Sigmoid colon (tissue), 7 donors: ENCODE results near the gene CYP26C1. TPM values are rescaled to one million over a fixed set of nuclear protein-coding genes. Genes with fewer than 3 reads are reported as not detected.

Source experiments
- DNase-seq: peaks from one replicate; pipeline ENCODE4 v3.0.0-alpha.2; 2019
- H3K27ac ChIP-seq, 4 donors: fragments of 200-600 bp; sonication (generic); one replicate each; pipeline ENCODE4 v1.5.1; 2016 to 2019; ENCODE audit warnings: mild to moderate bottlenecking in 1 of 4
- H3K27me3 ChIP-seq, 3 donors: fragments of 200-600 bp; sonication (generic); one replicate each; pipeline ENCODE4 v1.5.1; 2019; ENCODE audit warnings: mild to moderate bottlenecking in 1 of 3
- H3K36me3 ChIP-seq, 4 donors: fragments of 200-600 bp; sonication (generic); one replicate each; pipeline ENCODE4 v1.5.1; 2016 to 2019
- H3K4me1 ChIP-seq, 4 donors: fragments of 200-600 bp; sonication (generic); one replicate each; pipeline ENCODE4 v1.5.1; 2017 to 2019
- H3K4me3 ChIP-seq, 4 donors: fragments of 200-600 bp; sonication (generic); one replicate each; pipeline ENCODE4 v1.5.1; 2017 to 2019; ENCODE audit warnings: mild to moderate bottlenecking in 2 of 4, moderate library complexity in 1 of 4
- H3K9me3 ChIP-seq, 4 donors: fragments of 200-600 bp in 3 of 4; sonication (generic) in 3 of 4; one replicate each; pipeline versions ENCODE4 v1.5.1 to v1.6.1; 2013 to 2019
- EP300 ChIP-seq, 4 donors: sonication (generic); formaldehyde crosslinking; IDR thresholded peaks; one replicate each; pipeline ENCODE4 v1.6.1; 2017; ENCODE audit warnings: antibody characterized with exemption in 4 of 4
- POLR2A ChIP-seq, 2 donors: fragments of 450-650 bp; IDR thresholded peaks; one replicate each; pipeline ENCODE4 v1.6.1; 2016; ENCODE audit warnings: antibody characterized with exemption in 2 of 2, mild to moderate bottlenecking in 2 of 2, moderate library complexity in 2 of 2
- POLR2AphosphoS5 ChIP-seq, 4 donors: sonication (generic); formaldehyde crosslinking; IDR thresholded peaks; one replicate each; pipeline ENCODE4 v1.6.1; 2017; ENCODE audit warnings: antibody characterized with exemption in 4 of 4
- WGBS, 2 donors: extraction: QIAGEN DNeasy Blood & Tissue Kit; methylation state at CpG; one replicate each; pipeline ENCODE4 v1.1.7; 2013; 5-methylcytosine and 5-hydroxymethylcytosine counted together
- intact Hi-C: fragments of 100-400 bp; cut with DNase I; formaldehyde crosslinking; loops from one replicate; pipeline ENCODE4 v1.15.1; 2023
- polyA plus RNA-seq, 3 donors: library from polyadenylated mRNA; stranded (reverse); fragments of 200-250 nt; gene quantifications; one replicate each; pipeline ENCODE4 v1.2.3, GENCODE V29; 2013
- total RNA-seq, 4 donors: library from RNA; depleted of rRNA; stranded (reverse); fragments of >200 nt; gene quantifications; one replicate each; pipeline ENCODE4 v1.1.0, GENCODE V29; 2016
- TF ChIP-seq, protein P1 (sequence below), 4 experiments: fragments of 450-650 bp in 3 of 4; fragments of 200-600 bp in 1 of 4; IDR thresholded peaks; one replicate each; pipeline ENCODE4 v1.5.1; 2016 to 2019; ENCODE audit warnings: antibody characterized with exemption in 4 of 4, mild to moderate bottlenecking in 3 of 4, moderate library complexity in 2 of 4
- donor health status: healthy with polysubstance abuse.
- donor health status: Bipolar disorder and iron deficiency.
- donor health status: healthy.

The CYP26C1 gene
- total and polyA plus RNA-seq, 7 donors: 0.03 to 0.14 TPM; not detected in 5

DNA sequence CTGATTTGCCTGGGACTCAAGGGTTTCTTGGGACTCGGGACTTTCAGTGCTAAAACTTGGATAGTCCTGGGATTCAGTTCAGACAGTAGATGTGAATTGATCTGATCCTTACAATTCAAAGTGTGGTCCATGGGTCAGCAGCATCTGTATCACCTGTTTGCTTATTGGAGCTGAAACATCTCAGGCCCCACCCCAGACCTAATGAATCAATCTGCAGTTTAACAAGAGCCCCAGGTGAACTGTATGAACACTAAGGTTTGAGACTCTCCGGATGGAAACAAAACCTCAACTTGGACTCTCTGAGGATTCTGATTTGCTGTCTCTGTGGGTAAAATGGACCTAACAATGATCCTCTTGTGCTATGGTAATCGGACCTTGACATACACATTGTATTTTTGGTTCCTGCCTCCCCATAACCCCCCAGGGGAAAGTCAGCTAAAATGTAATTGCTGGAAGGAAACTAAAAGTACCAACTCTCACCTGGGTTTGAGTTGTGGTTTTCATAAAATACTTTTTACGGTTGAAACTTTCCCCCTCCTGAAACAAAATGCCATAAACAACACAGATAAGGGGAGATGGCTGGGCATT lies 24.8 kb downstream of the CYP26C1 start:
- DNase-seq: no peak
- Histone ChIP-seq H3K27ac (no peak overlapping the region), H3K4me3 (no peak overlapping the region), H3K36me3 (no peaks in the 10 kb centered on the region), H3K4me1 (no peaks in the 10 kb centered on the region), H3K27me3 (no peaks in the 10 kb centered on the region), H3K9me3 (no peaks in the 10 kb centered on the region)
- 74 to 75% methylated on average over 4 of the region's 4 CpGs for WGBS, 2 donors
- intact Hi-C loops: loop anchor here (10.0 kb wide), 1 partner anchor 199 kb away; no protein-coding TSS in a partner anchor
- TF ChIP-seq POLR2A (IDR thresholded peaks at IDR 0.05): no peak
- TF ChIP-seq, protein P1, sequence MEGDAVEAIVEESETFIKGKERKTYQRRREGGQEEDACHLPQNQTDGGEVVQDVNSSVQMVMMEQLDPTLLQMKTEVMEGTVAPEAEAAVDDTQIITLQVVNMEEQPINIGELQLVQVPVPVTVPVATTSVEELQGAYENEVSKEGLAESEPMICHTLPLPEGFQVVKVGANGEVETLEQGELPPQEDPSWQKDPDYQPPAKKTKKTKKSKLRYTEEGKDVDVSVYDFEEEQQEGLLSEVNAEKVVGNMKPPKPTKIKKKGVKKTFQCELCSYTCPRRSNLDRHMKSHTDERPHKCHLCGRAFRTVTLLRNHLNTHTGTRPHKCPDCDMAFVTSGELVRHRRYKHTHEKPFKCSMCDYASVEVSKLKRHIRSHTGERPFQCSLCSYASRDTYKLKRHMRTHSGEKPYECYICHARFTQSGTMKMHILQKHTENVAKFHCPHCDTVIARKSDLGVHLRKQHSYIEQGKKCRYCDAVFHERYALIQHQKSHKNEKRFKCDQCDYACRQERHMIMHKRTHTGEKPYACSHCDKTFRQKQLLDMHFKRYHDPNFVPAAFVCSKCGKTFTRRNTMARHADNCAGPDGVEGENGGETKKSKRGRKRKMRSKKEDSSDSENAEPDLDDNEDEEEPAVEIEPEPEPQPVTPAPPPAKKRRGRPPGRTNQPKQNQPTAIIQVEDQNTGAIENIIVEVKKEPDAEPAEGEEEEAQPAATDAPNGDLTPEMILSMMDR (IDR thresholded peaks at IDR 0.05): no peak
- TF ChIP-seq EP300 (IDR thresholded peaks at IDR 0.05): no peak
- TF ChIP-seq POLR2AphosphoS5 (IDR thresholded peaks at IDR 0.05): no peak

DNA sequence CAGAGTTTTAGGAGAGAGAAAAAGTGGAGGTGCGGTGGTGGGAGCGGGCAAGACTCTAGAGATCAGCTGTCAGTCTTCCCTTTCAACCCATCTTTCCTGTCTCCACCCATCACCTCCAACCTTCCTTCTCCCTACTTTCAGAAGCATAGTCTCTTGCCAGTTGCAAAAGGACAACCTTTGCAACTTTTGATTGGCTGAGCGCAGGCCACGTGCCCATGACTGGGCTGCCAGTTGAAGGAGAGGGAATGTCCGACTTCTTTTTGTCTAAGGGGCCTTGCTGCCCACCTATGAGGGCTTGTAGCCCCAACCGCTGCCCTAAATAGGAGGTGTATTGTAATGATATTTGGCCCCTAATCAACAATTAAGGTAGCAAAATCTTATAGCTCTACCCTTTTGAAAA lies 25.7 kb downstream of the CYP26C1 start:
- Histone ChIP-seq H3K4me1 (no peaks in the 10 kb centered on the region), H3K27me3 (no peaks in the 10 kb centered on the region), H3K27ac (no peak overlapping the region), H3K4me3 (no peak overlapping the region), H3K9me3 (no peaks in the 10 kb centered on the region), H3K36me3 (no peaks in the 10 kb centered on the region)
- no peak for DNase-seq
- TF ChIP-seq POLR2AphosphoS5 (IDR thresholded peaks at IDR 0.05) (no peak), POLR2A (IDR thresholded peaks at IDR 0.05) (no peak), EP300 (IDR thresholded peaks at IDR 0.05) (no peak)
- TF ChIP-seq, protein P1 (IDR thresholded peaks at IDR 0.05): no peak
- intact Hi-C loops: loop anchor here (10.0 kb wide), 1 partner anchor 199 kb away; no protein-coding TSS in a partner anchor
- WGBS, 2 donors: 95 to 96% methylated on average over 6 of the region's 6 CpGs

DNA sequence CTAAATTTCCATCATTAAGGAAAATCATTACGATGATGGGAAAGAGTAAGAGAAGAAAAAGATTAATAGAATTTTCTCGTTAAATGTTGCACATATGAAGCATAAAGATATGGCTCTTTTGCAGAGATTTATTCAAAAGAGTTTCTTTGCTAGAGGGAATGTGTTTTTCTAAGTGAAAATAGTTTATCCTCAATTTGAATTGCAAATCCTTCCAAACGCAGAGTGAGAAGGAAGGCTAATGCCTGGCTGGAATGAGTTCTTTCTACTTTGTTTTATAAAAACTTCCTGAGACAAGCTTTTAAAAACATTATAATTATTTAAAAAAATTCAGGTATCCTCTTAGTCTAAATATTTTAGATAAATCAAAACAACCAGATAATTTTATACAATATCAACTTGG lies 27.2 kb downstream of the CYP26C1 start:
- DNase-seq: no peak
- Histone ChIP-seq H3K27me3 (no peaks in the 10 kb centered on the region), H3K36me3 (no peaks in the 10 kb centered on the region), H3K4me1 (no peaks in the 10 kb centered on the region), H3K27ac (no peak overlapping the region), H3K4me3 (no peak overlapping the region), H3K9me3 (no peaks in the 10 kb centered on the region)
- TF ChIP-seq, protein P1 (IDR thresholded peaks at IDR 0.05): no peak
- TF ChIP-seq EP300 (IDR thresholded peaks at IDR 0.05) (no peak), POLR2AphosphoS5 (IDR thresholded peaks at IDR 0.05) (no peak), POLR2A (IDR thresholded peaks at IDR 0.05) (no peak)
- WGBS, 2 donors: 87 to 90% methylated on average over 3 of the region's 3 CpGs
- intact Hi-C loops: loop anchor here (10.0 kb wide), 1 partner anchor 197 kb away; no protein-coding TSS in a partner anchor

DNA sequence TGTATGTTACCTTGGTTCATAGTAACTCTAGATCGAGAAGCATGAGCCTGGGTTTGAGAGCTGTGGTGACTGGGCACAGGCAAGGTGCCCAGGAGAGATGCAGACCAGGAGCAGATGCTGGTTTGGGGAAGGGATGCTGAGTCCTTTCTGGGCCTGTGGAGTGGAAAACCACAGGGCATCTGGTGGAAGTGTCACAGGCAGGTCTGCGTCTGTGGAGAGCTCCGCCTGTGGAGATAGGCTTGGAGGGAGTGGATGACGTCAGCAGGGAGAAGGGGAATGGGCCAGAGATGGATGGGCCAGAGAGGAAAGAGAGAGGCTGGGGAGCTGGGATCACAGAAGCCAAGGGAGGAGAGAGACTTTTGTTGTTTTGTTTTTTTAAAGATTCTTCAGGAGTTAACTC lies 27.9 kb downstream of the CYP26C1 start:
- Histone ChIP-seq H3K27me3 (no peaks in the 10 kb centered on the region), H3K4me3 (no peak overlapping the region), H3K36me3 (no peaks in the 10 kb centered on the region), H3K27ac (no peak overlapping the region), H3K9me3 (no peaks in the 10 kb centered on the region), H3K4me1 (no peaks in the 10 kb centered on the region)
- intact Hi-C loops: loop anchor here (10.0 kb wide), 1 partner anchor 196 kb away; no protein-coding TSS in a partner anchor
- 83 to 87% methylated on average over 4 of the region's 4 CpGs for WGBS, 2 donors
- TF ChIP-seq POLR2A (IDR thresholded peaks at IDR 0.05) (no peak), EP300 (IDR thresholded peaks at IDR 0.05) (no peak), POLR2AphosphoS5 (IDR thresholded peaks at IDR 0.05) (no peak)
- TF ChIP-seq, protein P1 (IDR thresholded peaks at IDR 0.05): no peak
- no peak for DNase-seq

DNA sequence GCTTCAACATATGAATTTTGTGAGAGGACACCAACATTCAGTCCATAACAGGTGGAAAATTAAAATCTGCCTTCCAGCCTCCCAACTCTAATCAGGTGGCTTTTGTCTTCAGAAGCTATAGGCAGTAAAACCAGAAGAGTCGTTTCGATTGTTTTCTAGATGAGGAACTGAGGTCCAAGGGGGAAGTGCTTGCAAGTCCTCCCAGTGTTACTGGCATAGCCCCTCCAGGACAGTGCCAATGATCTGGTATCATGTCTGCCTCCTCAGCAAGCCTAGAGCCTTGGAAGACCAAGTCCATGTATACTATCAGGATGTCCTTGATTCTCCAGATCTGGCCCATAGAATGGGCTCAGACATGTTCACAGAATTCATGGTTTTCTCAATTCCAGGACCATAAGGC lies 30.0 kb downstream of the CYP26C1 start:
- H3K9me3 ChIP-seq: no peaks in the 10 kb centered on the region
- intact Hi-C loops: no loop called here
- 79 to 81% methylated on average over 2 of the region's 2 CpGs for WGBS, 2 donors
- TF ChIP-seq EP300 (IDR thresholded peaks at IDR 0.05) (no peak), POLR2A (IDR thresholded peaks at IDR 0.05) (no peak), POLR2AphosphoS5 (IDR thresholded peaks at IDR 0.05) (no peak)
- TF ChIP-seq, protein P1 (IDR thresholded peaks at IDR 0.05): no peak
- no peak overlapping the region for H3K27ac ChIP-seq
- no peak for DNase-seq
- no peak overlapping the region for H3K4me3 ChIP-seq
- H3K4me1 ChIP-seq: no peaks in the 10 kb centered on the region
- no peaks in the 10 kb centered on the region for H3K27me3 ChIP-seq
- no peaks in the 10 kb centered on the region for H3K36me3 ChIP-seq
